ENCODE results near the gene ASB3.
A peak's percentile ranks its signal among the peaks of the same experiment; 100 is the strongest.

The ASB3 gene

DNA sequence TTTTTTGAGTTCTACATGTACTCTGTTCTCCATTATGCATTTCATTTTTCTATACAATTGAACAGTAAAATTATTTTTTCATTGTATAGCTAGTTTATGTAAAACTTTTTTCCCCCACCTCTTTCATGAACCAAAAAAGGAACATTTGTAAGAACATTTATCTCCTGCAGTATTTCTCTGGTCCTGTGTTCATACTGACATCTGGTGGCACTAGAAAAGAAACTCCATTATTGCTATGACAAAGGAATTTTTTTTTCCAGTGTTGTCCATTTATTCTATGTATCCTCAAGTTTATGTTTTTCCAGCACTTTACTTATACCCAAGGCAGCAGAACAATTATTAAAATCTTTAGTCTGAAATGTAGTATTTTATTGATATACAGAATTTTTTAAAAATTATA, 46.6 kb downstream of the ASB3 start:
- Histone ChIP-seq H3K4me1 (ENCODE audit: low read length) (peaks cover 24% of the 10 kb centered on the region), H3K36me3 (replicated peaks; ENCODE audit: low read depth, low read length) (peaks cover 8% of the 10 kb centered on the region), H3K9ac (ENCODE audit: low read length) (no peak overlapping the region), H4K20me1 (ENCODE audit: insufficient read depth, low read length) (no peaks in the 10 kb centered on the region), H2AFZ (ENCODE audit: low read depth, low read length) (no peak overlapping the region), H3K9me3 (ENCODE audit: insufficient read depth, low read length) (no peaks in the 10 kb centered on the region), H3K4me2 (ENCODE audit: low read length) (no peak overlapping the region), H3K27me3 (ENCODE audit: low read depth, low read length) (no peaks in the 10 kb centered on the region), H3K4me3 (ENCODE audit: low read length) (no peak overlapping the region), H3K27ac (ENCODE audit: low read length) (no peak overlapping the region), H3K79me2 (ENCODE audit: low read length) (no peaks in the 10 kb centered on the region)
- TF ChIP-seq, protein P1, sequence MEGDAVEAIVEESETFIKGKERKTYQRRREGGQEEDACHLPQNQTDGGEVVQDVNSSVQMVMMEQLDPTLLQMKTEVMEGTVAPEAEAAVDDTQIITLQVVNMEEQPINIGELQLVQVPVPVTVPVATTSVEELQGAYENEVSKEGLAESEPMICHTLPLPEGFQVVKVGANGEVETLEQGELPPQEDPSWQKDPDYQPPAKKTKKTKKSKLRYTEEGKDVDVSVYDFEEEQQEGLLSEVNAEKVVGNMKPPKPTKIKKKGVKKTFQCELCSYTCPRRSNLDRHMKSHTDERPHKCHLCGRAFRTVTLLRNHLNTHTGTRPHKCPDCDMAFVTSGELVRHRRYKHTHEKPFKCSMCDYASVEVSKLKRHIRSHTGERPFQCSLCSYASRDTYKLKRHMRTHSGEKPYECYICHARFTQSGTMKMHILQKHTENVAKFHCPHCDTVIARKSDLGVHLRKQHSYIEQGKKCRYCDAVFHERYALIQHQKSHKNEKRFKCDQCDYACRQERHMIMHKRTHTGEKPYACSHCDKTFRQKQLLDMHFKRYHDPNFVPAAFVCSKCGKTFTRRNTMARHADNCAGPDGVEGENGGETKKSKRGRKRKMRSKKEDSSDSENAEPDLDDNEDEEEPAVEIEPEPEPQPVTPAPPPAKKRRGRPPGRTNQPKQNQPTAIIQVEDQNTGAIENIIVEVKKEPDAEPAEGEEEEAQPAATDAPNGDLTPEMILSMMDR (IDR thresholded peaks at IDR 0.05; ENCODE audit: low read depth, low read length): peak; percentile 57
- TF ChIP-seq EZH2phosphoT487 (IDR thresholded peaks at IDR 0.05; ENCODE audit: low read depth): no peak

DNA sequence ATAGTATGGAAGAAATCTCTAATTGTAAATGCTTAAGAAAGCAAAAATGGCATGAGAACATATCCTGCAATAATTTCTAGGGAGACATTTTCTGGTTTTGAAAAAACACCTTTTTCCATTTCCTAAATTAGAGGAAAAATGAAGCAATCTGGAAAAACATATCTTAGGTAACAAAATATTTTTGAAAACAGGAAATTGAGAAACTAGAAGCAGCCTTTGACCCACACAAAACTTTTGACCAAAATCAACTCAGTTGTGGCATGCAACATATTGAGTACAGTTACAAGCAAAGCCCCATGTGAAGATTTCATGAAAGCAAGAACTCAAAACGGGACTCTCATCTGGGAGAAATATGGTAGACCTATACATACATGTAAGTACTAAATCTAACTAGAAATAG, 47.7 kb downstream of the ASB3 start:
- H3K27ac ChIP-seq (ENCODE audit: low read length): no peak overlapping the region
- no peak overlapping the region for H2AFZ ChIP-seq (ENCODE audit: low read depth, low read length)

DNA sequence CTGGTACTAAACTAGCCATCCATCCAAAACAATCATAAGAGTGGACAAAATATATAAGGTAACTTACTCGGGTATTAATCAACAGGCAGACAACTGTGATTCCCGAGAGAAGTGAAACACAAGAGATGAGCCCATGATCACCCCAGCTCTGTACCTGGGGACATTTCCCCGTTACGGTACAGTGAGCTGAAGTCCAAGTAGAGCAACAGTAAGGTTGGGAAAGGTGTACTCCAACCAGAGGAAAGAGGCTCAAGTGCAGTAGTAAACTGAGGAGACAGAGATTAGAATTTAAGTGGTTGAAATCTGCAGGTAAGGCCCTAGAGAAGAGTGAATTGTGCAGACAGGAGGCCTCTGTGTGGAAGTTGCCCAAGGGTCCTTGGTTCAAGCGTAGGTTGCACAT, 49.7 kb downstream of the ASB3 start:
- Histone ChIP-seq H3K27ac (ENCODE audit: low read length) (no peak overlapping the region), H3K4me2 (ENCODE audit: low read length) (no peak overlapping the region), H3K79me2 (ENCODE audit: low read length) (no peaks in the 10 kb centered on the region), H3K9ac (ENCODE audit: low read length) (no peak overlapping the region), H3K4me3 (ENCODE audit: low read length) (no peak overlapping the region), H3K36me3 (replicated peaks; ENCODE audit: low read depth, low read length) (peaks cover 11% of the 10 kb centered on the region), H3K9me3 (ENCODE audit: insufficient read depth, low read length) (no peaks in the 10 kb centered on the region), H3K27me3 (ENCODE audit: low read depth, low read length) (no peaks in the 10 kb centered on the region), H3K4me1 (ENCODE audit: low read length) (peaks cover 15% of the 10 kb centered on the region), H2AFZ (ENCODE audit: low read depth, low read length) (no peak overlapping the region), H4K20me1 (ENCODE audit: insufficient read depth, low read length) (no peaks in the 10 kb centered on the region)
- TF ChIP-seq, protein P1 (IDR thresholded peaks at IDR 0.05; ENCODE audit: low read depth, low read length): no peak
- no peak for TF ChIP-seq EZH2phosphoT487 (IDR thresholded peaks at IDR 0.05; ENCODE audit: low read depth)

More for the DNA sequence above, 47.7 kb downstream of the ASB3 start:
- TF ChIP-seq, protein P1 (IDR thresholded peaks at IDR 0.05; ENCODE audit: low read depth, low read length): no peak
- no peak for TF ChIP-seq EZH2phosphoT487 (IDR thresholded peaks at IDR 0.05; ENCODE audit: low read depth)
- peaks cover 8% of the 10 kb centered on the region for H3K36me3 ChIP-seq (replicated peaks; ENCODE audit: low read depth, low read length)
- H3K9me3 ChIP-seq (ENCODE audit: insufficient read depth, low read length): no peaks in the 10 kb centered on the region
- no peak overlapping the region for H3K4me2 ChIP-seq (ENCODE audit: low read length)
- no peaks in the 10 kb centered on the region for H4K20me1 ChIP-seq (ENCODE audit: insufficient read depth, low read length)
- H3K27me3 ChIP-seq (ENCODE audit: low read depth, low read length): no peaks in the 10 kb centered on the region
- no peak overlapping the region for H3K9ac ChIP-seq (ENCODE audit: low read length)
- no peak overlapping the region for H3K4me3 ChIP-seq (ENCODE audit: low read length)
- H3K79me2 ChIP-seq (ENCODE audit: low read length): no peaks in the 10 kb centered on the region
- H3K4me1 ChIP-seq (ENCODE audit: low read length): peaks cover 15% of the 10 kb centered on the region

DNA sequence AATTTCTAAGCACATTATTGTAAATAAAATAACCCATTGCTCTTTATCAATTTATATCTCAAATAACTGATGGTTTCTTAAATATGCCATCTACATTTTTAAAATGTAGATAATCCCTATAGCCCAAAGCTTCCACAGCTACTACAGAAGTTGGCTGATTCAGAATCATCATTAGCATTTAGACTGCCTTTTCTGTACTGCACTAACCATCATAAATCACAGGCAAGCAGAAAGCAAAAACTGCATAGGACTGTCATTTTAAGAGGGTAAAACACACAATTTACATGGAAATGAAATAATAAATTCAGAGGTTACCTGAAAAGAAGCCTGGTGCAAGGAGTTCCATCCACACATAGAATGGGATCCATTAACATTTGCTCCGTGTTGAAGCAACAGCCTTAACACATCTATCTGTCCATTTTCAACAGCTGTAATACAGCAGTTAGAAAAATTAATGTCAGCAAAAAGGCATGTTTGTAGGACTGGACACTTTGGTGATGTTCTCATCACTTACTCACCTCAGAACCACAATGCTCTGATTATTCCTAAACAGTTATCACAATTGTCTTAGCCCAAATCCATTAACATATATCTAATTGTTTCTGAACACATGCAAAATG, 57.5 kb downstream of the ASB3 start:
- Histone ChIP-seq H3K4me1 (ENCODE audit: low read length) (no peaks in the 10 kb centered on the region), H3K79me2 (ENCODE audit: low read length) (no peaks in the 10 kb centered on the region), H4K20me1 (ENCODE audit: insufficient read depth, low read length) (no peaks in the 10 kb centered on the region), H3K4me3 (ENCODE audit: low read length) (no peak overlapping the region), H3K27ac (ENCODE audit: low read length) (no peak overlapping the region), H2AFZ (ENCODE audit: low read depth, low read length) (no peak overlapping the region), H3K4me2 (ENCODE audit: low read length) (no peak overlapping the region), H3K36me3 (replicated peaks; ENCODE audit: low read depth, low read length) (peaks cover 9% of the 10 kb centered on the region), H3K9ac (ENCODE audit: low read length) (no peak overlapping the region), H3K9me3 (ENCODE audit: insufficient read depth, low read length) (no peaks in the 10 kb centered on the region), H3K27me3 (ENCODE audit: low read depth, low read length) (no peaks in the 10 kb centered on the region)
- TF ChIP-seq, protein P1 (IDR thresholded peaks at IDR 0.05; ENCODE audit: low read depth, low read length): no peak
- TF ChIP-seq EZH2phosphoT487 (IDR thresholded peaks at IDR 0.05; ENCODE audit: low read depth): no peak

Data from OCI-LY3 (cell line).